Measurements from ENCODE around the gene TMEM151B.

TMEM151B gene

GRCh38 chr6:44233567-44234100, 36.6 kb upstream of the TMEM151B start:
- no peak for DNase-seq

DNA sequence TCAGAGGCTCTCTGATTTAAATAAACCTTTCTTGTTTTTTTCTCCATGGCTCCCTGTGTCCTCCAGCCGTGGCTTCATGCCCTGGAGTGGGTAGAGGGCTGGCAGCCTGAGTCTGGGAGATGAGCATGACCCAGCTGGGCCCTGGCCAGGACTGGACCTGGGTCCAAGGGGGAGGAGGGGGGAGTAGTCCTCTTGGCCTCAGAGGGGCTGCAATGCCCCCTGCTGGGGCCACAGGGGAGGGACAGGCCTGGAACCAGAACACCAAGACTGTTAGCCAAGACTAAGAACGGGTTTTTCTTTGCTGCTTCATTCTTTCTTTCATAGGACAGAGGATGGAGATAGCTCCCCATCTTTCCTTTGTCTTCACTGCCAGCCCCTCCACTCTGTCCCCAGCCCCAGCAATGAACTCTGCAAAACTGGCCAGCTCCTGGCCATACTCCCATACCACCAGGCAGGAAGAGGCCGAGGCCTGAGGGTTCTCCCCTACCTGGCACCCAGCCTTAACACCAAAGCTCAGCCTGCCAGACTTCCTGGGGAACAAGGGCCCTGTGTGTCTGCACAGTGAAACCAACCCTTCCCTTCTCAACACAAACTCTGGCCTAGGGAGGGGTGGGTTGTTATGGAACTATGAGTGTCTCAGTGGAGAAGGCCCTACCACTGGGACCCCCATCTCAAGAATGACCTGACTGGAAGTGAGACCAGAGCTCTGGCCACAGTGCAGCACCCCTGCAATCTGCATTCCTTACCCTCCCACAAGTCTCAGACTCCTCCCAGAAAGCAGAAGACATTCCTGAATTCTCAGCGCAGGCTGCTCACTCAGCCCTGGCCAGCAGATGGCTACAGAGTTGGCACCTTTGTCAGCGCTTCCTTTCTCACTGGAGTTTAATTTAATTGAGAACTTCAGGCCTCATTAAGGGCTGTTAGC, 35.9 kb upstream of the TMEM151B start:
- peak in 1 of 2 donors; percentile 19 for DNase-seq

GRCh38 chr6:44235269-44235668, 35.0 kb upstream of the TMEM151B start:
- no peak for DNase-seq

- DNase-seq = no peak
These were observed 34.2 kb upstream of the TMEM151B start for GRCh38 chr6:44235891-44236516.

- DNase-seq = peak; percentile 80 to 85
These were observed 33.0 kb upstream of the TMEM151B start for GRCh38 chr6:44237021-44237812.

GRCh38 chr6:44237813-44238433, 32.3 kb upstream of the TMEM151B start:
- DNase-seq = peak; percentile 82

DNA sequence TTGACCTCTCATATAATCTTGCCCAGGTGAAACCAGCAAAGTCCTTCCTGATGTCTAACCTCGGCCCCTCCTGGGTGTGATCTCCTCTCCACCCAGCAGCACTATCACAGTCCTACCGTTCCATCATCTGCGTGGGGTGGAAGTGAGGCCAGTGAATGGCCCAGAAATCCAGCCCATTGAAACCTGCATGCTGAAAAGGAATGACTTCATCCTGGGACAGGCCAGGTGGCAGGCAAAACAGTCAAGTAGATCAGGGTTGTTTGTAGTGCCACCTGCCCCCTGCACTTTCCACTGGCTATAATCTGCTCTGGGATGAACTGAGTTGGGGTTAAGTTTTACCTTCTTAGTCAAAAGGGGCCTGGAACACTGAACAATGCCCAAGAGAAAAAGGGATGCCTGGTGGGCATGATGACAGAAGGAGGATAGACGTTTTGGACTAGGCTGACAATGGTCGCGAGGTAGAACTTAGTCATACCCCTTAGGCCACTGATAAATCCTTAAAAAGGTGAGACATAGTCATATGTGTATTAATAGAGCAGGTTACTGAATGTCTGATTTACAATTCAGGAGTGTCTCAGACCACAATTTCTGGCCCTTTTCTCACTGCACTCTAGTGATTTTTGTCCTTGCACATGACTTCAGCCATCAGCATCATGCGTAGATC, 31.4 kb upstream of the TMEM151B start:
- no peak for DNase-seq

GRCh38 chr6:44243345-44243744, 26.9 kb upstream of the TMEM151B start:
- no peak for DNase-seq

DNA sequence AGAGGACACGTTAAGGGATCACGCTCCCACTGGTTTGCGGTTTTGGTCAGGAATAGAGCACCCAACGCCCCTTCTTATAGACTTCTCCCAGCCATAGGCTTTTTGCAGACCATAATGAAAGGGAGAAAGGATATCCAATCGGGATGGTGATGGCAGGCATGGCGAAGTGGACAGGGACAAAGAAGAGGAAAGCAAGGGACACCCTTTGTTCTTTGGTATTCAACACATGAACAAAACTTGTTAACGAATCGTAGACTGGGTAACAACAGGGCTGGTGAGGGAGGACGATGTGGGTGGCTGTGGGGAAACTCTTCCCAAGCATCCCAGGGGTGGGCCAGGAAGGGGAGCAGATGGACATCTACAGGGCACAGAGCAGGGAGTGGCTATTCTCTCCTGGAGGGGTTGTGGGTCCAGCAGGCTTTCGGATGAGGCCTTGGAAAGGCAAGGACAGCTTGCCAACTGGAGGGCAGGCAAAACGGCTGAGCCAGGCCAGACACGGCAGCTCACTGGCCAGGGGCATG, 24.8 kb upstream of the TMEM151B start:
- no peak for DNase-seq

DNA sequence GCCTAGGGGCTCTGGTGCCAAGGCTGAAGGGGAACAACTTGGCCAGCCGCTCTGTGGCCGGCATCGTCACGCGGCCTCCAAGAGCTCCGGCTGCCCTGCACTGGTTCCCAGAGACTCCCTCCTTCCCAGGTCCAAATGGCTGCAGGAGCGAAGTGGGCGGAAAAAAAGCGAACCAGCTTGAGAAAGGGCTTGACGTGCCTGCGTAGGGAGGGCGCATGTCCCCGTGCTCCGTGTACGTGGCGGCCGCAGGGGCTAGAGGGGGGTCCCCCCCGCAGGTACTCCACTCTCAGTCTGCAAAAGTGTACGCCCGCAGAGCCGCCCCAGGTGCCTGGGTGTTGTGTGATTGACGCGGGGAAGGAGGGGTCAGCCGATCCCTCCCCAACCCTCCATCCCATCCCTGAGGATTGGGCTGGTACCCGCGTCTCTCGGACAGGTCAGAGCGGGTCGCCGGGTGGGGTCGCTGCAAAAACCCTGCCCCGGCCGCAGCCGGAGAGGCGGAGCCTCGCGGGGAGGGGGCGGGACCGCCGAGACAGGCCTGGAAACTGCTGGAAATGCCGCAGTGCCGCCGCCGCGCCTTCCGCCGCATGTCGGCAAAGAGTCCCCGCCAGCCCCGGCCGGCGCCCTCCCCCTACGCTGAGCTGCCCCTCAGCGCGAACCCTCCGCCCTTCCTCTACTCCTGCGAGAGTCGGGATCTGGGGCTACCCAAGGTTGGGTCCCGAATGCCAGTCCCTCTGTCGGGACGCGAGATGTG, 24.2 kb upstream of the TMEM151B start:
- DNase-seq = peak; percentile 87 to 88

DNA sequence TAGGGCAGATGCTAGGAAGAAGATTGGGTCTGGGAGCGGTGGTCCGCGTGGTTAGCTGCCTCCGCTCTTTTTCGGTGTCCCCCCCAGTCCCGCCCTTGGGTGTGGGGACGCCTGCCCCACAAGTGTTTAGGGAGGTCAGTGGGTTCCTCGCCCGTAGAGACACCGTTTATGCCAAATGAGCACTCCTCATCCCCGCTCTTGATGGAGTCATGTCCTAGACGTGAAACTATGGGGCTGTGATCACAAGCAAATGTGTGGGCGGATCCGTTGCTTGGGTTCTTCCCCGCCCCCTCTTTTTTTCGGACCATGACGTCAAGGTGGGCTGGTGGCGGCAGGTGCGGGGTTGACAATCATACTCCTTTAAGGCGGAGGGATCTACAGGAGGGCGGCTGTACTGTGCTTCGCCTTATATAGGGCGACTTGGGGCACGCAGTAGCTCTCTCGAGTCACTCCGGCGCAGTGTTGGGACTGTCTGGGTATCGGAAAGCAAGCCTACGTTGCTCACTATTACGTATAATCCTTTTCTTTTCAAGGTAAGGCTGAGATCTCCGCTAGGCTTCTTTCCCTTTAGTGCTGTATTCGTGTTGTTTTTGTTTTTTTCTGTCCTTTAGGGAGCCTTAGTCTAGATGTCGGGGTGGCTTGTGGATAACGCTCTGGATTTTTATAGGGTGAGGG, 23.4 kb upstream of the TMEM151B start, which contains the start of gene HSP90AB1:
HSP90AB1 (plus strand) TSS at position 439 of the 675 bp plus-strand sequence. CDS start 1,529 bp downstream, outside the sequence.
- peak; percentile 98 for DNase-seq

DNA sequence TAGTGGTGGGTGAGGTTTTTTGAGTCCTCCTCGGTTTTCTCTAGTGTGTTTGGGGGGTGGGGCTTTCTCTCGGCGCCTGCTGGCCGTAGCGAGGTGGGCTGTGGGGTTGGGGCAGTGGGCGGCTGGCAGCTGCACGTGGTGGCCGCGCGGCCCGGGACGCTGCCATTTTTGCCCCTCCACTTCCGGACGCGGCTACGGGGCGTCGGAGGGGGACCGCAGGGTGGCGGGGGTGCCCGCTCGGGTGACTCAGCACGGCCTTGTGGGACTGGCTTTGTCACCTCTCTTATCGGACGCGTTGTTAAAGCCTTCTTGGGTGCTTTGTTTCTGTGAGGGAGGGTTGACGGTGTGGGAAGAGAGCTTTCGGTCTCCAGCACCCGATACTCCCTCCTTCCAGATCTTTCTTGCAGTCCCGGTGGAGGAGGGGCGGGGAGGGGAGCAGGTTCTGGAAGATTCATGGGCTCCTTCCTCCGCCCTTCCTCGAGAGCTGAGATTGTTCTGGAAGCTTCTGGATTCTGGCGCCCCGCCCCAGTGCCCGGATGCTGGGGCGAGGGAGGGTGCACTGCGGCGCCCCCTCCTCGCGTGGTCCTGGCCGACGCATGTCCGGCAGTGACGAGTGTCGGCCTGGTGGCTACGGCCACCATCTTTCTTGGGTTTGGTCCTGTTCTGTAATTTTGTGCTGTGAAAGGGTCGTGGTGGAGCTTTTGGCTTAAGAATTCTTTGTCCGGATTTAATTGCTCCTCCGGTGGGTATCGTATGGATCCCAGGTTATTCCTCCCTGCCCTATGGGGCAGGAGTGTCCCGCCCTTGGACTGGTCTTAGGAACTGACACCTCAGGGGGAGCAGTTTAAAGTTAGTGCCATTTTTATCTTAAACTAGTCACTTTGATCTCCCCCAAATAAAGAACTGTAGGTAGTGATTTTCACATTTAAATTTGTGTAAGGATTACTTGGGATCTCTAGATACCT, 22.6 kb upstream of the TMEM151B start:
- DNase-seq = peak; percentile 88

DNA sequence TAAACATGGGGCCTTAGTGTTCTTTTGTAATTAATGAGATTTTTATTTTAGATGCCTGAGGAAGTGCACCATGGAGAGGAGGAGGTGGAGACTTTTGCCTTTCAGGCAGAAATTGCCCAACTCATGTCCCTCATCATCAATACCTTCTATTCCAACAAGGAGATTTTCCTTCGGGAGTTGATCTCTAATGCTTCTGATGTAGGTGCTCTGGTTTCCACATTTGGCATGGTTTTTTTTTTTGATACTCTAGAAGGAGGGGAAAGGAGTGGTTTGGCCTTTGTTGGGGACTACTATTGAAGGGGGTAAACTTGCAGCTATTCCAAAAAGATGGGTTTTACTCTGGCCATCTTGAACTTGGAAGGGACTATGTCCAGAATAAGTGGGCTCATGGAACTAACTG, 21.7 kb upstream of the TMEM151B start:
- no peak for DNase-seq

DNA sequence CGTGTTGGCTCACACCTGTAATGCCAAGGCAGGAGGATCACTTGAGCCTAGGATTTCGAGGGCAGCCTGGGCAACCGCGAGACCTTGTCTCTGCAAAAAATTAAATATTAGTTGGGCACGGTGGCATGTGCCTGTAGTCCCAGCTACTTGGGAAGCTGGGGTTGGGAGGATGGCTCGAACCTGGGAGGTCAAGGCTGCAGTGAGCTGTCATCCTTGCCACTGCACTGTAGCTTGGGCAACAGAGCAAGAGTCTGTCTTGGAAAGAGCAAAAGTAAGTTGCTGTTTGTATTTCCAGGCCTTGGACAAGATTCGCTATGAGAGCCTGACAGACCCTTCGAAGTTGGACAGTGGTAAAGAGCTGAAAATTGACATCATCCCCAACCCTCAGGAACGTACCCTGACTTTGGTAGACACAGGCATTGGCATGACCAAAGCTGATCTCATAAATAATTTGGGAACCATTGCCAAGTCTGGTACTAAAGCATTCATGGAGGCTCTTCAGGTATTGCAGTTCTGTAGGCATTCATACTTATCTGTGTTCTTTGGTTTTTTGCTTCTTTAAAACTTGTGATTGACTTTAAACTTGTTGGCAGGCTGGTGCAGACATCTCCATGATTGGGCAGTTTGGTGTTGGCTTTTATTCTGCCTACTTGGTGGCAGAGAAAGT, 21.0 kb upstream of the TMEM151B start:
- no peak for DNase-seq

DNA sequence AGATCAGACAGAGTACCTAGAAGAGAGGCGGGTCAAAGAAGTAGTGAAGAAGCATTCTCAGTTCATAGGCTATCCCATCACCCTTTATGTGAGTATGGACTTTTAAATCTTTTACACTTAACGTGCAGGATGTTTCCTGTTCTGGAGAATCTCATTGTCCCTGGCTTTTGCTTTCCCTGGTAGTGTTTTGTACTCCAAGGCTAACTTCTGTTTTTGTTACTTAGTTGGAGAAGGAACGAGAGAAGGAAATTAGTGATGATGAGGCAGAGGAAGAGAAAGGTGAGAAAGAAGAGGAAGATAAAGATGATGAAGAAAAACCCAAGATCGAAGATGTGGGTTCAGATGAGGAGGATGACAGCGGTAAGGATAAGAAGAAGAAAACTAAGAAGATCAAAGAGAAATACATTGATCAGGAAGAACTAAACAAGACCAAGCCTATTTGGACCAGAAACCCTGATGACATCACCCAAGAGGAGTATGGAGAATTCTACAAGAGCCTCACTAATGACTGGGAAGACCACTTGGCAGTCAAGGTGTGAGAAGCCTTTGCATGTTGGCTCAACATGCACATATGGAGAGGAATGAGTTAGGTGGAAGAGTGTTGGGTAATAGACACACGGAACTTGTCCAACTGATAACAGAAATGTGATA, 20.1 kb upstream of the TMEM151B start:
- no peak for DNase-seq

DNA sequence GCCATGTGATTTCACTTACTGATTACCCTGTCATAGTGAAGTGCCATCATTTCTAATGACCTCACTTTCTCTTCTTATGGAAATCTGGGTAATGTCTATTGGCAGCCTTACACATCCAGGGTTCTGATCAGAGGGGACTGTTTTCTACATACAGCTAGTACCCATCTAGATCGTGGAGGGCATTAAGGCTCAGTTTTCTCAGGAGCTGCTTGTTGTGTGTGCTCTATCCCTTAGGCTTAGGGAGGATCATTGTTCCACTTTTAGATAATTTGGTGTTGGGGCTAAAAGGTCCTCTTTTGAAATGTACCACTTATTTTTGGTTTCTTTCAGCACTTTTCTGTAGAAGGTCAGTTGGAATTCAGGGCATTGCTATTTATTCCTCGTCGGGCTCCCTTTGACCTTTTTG, 19.5 kb upstream of the TMEM151B start:
- DNase-seq = no peak

DNA sequence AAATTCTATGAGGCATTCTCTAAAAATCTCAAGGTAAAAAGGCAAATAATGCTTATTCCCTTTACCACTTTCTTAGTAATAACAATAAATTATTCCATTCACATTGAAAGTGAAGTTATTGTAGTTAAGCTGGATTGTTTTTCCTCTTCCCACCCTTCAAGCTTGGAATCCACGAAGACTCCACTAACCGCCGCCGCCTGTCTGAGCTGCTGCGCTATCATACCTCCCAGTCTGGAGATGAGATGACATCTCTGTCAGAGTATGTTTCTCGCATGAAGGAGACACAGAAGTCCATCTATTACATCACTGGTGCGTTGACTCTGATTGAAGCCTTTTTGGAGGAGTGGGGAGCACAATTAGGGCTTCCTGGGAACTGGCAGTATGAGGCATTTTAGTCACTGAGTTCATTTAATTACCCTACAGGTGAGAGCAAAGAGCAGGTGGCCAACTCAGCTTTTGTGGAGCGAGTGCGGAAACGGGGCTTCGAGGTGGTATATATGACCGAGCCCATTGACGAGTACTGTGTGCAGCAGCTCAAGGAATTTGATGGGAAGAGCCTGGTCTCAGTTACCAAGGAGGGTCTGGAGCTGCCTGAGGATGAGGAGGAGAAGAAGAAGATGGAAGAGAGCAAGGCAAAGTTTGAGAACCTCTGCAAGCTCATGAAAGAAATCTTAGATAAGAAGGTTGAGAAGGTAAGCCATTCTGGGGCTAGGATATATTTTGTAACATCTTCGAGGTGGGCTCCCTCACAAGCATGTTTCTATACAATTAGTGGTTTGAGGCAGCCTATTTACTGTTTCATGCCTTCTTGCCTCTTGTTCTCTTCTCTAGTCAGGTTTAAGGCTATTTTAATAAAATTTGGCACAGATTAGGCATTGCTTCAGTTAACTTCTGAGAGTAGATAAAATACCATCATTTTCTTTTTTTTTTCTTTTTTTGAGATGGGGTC, 18.4 kb upstream of the TMEM151B start:
- no peak for DNase-seq

All from CD4-positive, alpha-beta T cell treated with Interleukin-1 beta for 1 hour (primary cell).